GM19324 (cell line): ENCODE measurements around the gene BNIP2.
"Not testable (repeated sequence)": the region's sequence is repeated elsewhere in the genome, so short reads cannot be mapped to it uniquely, and the experiment has no call there.

Experiments used
- ATAC-seq: cut with Tn5 transposase; IDR thresholded peaks from one replicate; pipeline ENCODE4 v1.9.1; 2021; ENCODE audit warnings: mild to moderate bottlenecking, moderate library complexity; ENCODE audit not compliant: unreplicated experiment, low FRiP score

BNIP2 gene

DNA sequence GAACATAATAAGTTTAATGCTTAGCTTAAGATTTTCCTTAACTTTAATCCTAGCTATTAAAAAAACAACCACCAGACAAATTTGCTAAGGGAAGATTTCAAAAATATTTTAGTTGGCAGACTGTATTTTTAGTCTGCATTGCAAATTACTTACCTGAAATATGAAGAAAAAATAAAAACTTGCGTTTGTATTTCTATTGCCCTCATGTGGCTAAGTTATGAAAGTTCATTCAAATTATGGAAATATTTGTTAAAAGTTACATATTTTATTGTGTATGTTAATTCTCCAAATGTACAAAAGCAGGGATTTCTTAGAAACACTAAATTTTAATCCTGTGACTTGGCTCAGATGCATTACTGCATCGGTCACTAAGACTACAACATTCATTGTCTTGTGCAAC is 46.8 kb downstream of the BNIP2 start:
- ATAC-seq: no peak

DNA sequence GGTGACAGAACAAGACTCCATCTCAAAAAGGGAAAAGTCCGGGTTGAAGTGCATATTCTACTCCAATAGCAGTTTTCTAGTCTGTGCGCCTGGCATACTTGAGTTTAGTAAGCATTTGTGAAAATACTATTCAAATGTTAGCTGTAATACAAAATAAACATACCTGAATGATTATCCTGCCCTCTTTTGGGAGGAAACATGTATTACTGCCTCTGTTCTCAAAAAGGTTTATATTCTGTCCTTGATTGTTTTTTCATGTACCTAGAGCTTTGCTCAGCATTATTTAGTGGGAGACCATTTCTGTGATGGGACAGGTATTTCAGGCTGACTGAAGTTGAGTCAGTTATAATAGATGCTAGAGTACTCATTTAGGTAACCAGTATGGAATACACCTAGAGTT is 51.6 kb downstream of the BNIP2 start:
- not testable (repeated sequence) for ATAC-seq

DNA sequence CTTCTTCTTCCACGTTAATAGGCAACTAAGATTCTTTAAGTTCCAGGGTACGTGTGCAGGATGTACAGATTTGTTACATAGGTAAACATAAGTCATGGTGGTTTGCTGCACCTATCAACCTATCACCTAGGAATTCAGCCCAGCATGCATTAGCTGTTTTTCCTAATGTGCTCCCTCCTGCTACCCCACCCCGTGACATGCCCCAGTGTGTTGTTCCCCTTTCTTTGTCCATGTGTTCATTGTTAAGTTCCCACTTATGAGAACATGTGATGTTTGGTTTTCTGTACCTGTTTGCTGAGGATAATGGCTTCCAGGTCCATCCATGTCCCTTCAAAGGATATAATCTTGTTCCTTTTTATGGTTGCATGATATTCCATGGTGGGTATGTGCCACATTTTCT is 52.9 kb downstream of the BNIP2 start:
- ATAC-seq: no peak

DNA sequence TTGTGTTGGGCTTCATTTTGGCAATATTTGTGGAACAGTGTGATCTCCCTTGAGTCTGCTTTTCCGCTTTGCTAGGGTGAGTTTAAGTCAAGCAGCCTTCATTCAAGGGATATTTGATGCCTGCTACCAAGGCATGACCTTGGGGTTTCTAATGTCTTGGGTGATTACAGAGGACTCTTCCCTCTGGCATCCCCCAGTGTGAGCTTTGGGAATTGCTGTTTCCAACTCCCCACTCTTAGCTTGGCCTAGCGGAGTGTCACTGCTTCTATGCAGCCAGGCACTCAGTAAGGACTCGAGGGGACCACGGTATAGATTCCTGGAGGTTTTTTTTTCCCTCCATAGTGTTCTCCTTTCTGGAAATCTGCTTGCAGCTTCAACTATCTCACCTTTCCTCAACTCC is 56.4 kb downstream of the BNIP2 start:
- no peak for ATAC-seq

DNA sequence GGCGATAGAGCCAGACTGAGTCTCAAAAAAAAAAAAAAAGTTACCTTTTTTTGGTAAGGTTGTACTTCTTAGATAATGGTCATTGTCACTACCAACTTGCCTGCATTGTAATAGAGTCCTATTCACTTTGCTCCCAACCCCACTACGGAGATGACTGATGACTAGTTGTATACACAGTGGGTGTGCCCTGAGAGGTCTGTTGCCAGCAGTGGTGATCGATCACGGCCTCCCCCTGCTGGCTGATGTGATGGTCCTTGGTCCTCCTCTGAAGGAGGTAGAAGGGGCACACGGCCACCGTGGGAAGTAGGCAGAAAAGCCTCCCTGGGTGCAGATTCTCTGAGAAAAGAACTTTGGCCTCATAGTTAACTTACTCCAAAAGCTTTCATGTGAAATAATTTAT is 66.8 kb downstream of the BNIP2 start:
- ATAC-seq: peak; percentile 50

DNA sequence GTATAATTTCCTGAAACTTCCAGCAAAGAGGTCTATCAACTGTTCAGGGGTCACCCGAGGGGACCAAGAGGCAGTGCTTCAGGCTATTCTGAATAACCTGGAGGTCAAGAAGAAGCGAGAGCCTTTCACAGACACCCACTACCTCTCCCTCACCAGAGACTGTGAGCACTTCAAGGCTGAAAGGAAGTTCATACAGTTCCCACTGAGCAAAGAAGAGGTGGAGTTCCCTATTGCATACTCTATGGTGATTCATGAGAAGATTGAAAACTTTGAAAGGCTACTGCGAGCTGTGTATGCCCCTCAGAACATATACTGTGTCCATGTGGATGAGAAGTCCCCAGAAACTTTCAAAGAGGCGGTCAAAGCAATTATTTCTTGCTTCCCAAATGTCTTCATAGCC is 70.7 kb downstream of the BNIP2 start:
- ATAC-seq: no peak

DNA sequence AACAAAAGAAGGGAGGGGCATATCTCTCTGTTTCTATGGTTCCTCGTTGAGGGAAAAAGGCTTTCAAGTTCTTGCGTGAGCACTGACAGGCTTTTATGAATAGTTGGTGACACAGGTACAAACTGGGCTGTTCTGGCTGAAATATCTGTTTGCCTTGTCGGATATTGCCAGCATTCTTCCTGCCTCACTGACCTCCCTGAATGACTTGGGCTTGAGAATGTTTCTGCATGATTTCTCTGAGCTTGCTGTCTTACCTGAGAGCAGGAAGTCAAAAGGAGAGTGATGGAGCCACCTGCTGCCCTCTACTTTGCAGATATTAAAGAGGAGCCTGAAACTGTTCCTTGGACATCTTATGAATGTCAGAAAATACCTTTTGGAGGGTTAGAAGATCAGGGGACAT is 72.7 kb downstream of the BNIP2 start:
- no peak for ATAC-seq

DNA sequence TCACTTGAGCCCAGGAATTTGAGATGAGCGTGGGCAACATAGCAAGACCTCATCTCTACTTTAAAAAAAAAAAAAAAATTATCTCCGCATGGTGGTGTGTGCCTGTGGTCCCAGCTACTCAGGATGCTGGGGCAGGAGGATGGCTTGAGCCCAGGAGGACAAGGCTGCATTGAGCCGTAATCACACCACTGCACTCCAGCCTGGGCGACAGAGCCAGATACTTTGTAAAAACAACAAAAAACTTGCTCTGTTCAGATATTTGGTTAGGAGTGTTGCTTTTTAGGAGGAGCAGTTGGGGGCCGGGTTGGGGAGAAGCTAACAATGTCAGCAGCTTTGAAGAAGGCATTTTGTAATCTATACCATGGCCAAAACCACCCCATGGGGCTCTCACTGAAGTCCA is 73.5 kb downstream of the BNIP2 start:
- ATAC-seq: no peak

DNA sequence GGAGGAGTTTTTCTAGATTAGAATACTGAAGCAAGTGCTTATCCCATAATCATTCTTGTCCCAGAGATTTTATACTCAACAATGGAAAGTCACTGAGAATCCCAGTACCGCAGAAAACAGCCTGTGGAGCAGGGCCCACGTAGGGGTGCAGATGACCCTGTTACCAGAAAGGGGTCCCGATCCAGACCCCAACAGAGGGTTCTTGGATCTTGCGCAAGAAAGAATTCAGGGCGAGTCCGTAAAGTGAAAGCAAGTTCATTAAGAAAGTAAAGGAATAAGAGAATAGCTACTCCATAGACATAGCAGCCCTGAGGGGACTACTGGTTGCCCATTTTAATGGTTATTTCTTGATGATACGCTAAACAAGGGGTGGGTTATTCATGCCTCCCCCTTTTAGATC is 75.0 kb downstream of the BNIP2 start:
- no peak for ATAC-seq

DNA sequence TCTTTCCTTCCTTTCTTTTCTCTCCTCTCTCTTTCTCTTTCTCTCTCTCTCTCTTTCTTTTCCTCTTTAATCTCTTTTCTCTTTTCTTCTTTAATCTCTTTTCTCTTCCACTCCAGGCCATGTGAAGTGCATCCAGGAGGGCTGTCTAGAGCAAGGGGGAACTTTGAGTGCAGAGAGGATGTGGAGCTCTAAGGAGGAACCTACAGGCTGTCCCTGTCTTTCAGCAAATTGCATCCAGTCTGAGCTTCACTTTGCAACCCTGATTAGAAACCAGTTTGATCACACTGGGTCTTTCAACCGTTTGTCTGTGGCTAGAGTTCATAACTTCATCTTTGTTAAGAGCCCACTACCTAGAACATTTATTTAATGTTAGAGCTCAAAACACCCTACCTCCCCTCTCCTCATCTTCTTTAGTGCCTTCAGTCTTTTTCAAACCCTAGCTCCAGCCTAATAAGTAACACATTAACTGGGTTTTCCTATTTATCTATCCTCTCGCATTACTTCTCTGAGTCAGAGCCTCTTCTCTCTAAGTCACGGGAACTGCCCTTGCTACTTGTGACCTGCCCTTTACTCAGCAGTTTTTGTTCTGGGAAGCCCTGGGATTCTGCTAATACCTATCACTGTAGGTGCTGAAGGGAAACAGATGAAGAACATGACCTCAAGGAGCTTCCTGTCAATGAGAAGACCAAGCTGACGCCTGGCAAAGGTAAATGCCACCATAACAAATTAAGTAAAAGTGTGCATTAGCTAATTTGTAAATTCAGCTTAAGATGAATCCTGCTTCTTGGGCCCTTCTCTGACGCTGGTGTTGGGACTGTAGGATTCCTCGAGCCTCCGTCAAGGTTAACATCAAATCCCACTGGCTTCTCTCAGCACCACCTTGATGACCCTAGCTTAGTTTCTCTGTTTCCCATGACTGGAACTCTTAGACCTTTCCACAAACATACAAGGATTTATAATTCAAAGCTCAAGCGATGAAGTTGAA is 77.6 kb downstream of the BNIP2 start, which contains the start of gene GCNT3:
Gene GCNT3 (plus strand): TSS at position 508 of the 985 bp plus-strand sequence. CDS start 6,456 bp downstream, outside the sequence.
- no peak for ATAC-seq

DNA sequence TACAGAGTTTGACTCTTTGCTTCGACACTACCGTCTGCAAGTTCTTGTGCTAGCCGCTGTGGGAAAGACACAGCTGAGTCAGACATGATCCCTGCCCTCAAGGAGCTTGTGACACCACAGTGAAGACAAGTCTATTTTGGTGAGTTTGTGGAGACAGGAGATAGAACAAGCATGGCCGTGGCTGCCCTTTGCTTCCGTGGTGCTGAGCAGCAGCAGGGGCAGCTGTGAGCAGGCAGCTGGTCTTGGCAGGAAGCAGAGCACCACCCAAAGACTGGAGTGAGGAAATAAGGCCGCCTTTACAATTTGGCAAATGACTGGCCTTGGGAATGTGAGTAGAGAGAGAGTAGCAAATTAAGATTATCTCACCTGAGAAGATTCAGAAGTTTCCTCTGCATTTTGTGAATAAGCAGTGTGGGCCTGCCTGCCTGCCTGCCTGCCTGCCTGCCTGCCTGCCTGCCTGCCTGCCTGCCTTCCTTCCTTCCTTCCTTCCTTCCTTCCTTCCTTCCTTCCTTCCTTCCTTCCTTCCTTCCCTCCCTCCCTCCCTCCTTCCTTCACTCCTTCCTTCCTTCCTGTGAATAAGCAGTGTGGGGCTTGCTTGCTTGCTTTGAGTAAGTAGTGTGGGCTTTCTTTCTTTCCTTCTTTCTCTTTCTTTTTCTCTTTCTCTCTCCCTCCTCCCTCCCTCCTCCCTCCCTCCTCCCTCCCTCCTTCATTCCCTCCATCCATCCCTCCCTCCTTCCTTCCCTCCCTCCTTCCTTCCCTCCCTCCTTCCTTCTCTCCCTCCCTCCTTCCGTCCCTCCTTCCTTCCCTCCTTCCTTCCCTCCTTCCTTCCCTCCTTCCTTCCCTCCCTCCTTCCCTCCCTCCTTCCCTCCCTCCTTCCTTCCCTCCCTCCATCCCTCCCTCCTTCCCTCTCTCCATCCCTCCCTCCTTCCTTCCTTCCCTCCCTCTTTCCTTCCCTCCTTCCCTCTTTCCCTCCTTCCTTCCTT is 79.1 kb downstream of the BNIP2 start:
- ATAC-seq: no peak
